Loucy (cell line): ENCODE results near the gene BCAR3.

Source experiments
- CTCF ChIP-seq: fragments of 200-600 bp; sonication (generic); conservative IDR thresholded peaks from 2 replicates; pipeline ENCODE4 v1.5.1; 2014; ENCODE audit warnings: mild to moderate bottlenecking, antibody characterized with exemption, low read length
- EZH2phosphoT487 ChIP-seq: fragments of 200-600 bp; IDR thresholded peaks from 2 replicates; pipeline ENCODE4 v1.6.1; 2018; ENCODE audit warnings: antibody characterized with exemption, mild to moderate bottlenecking, moderate library complexity, borderline replicate concordance

GRCh38 chr1:93723733-93724270 lies 42.2 kb upstream of the BCAR3 start:
- TF ChIP-seq CTCF = no peak
- no peak for TF ChIP-seq EZH2phosphoT487
